ENCODE measurements around the gene ABCC4.

Gene ABCC4

GRCh38 chr13:94984958-94985357 lies 316.3 kb downstream of the ABCC4 start:
- no peak for DNase-seq

- DNase-seq, result no peak
Observed at GRCh38 chr13:94978516-94978915, 322.7 kb downstream of the ABCC4 start.

- no peak for DNase-seq
Observed at GRCh38 chr13:94974015-94974951, 327.0 kb downstream of the ABCC4 start.

GRCh38 chr13:94972262-94972661 lies 329.0 kb downstream of the ABCC4 start:
- DNase-seq, result no peak
